ENCODE data around the gene TIMM10. TPM values are rescaled to one million over a fixed set of nuclear protein-coding genes. Genes with fewer than 3 reads are reported as not detected.
A peak's percentile ranks its signal among the peaks of the same experiment; 100 is the strongest.

Gene TIMM10
- total RNA-seq, 1 donor from 2014 or later, result 35.3 TPM

DNA sequence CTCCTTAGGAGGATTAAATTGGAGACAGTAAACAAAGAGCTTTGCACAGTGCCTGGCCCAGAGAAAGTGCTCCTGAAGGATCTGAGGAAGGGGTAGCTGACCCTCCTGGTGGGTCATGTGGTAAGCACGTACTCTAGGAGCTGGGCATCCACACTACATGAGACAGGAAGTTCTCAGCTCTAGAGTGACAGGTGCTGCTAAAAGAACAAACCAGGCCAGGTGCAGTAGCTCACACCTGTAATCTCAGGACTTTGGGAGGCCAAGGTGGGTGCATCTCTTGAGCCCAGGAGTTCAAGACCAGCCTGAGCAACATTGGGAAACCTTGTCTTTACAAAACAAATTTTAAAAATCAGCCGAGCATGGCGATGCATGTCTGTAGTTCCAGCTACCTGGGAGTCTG lies 28.2 kb downstream of the TIMM10 start:
- DNase-seq (no peak), ATAC-seq (no peak)
- no peaks in the 10 kb centered on the region for H3K27me3 ChIP-seq (ENCODE audit: low read depth)

DNA sequence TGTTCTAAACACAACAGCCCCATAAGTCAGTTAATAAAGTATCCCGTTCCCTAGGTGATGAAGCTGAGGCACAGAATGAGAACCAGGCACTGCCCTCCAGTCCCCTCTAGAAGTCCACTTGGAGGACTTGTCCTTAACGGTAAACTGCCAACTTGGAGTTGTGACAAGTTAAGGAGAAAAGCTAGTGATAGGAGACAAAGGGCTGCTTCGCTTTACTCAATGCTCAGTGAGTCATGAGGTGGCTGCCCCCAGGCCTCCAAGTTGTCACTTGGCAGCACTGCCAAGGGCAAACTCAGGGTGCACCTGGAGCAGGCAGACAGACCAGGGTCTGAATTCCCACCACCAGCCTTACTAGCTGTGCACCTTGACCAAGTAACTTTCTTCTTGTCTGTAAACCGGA lies 28.6 kb downstream of the TIMM10 start:
- H3K4me3 ChIP-seq, result no peak overlapping the region
- peaks cover 6% of the 10 kb centered on the region for H3K36me3 ChIP-seq
- H3K9me3 ChIP-seq, result no peaks in the 10 kb centered on the region
- TF ChIP-seq, protein P1, sequence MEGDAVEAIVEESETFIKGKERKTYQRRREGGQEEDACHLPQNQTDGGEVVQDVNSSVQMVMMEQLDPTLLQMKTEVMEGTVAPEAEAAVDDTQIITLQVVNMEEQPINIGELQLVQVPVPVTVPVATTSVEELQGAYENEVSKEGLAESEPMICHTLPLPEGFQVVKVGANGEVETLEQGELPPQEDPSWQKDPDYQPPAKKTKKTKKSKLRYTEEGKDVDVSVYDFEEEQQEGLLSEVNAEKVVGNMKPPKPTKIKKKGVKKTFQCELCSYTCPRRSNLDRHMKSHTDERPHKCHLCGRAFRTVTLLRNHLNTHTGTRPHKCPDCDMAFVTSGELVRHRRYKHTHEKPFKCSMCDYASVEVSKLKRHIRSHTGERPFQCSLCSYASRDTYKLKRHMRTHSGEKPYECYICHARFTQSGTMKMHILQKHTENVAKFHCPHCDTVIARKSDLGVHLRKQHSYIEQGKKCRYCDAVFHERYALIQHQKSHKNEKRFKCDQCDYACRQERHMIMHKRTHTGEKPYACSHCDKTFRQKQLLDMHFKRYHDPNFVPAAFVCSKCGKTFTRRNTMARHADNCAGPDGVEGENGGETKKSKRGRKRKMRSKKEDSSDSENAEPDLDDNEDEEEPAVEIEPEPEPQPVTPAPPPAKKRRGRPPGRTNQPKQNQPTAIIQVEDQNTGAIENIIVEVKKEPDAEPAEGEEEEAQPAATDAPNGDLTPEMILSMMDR (IDR thresholded peaks at IDR 0.05), result no peak
- intact Hi-C loops (cut with DNase I), result no loop called here
- no peak overlapping the region for H3K27ac ChIP-seq
- H3K4me1 ChIP-seq, result peaks cover 26% of the 10 kb centered on the region
- no peaks in the 10 kb centered on the region for H3K27me3 ChIP-seq (ENCODE audit: low read depth)
- ATAC-seq, result peak in 1 of 2 donors; percentile 1
- DNase-seq, result no peak

More for the DNA sequence above, 28.2 kb downstream of the TIMM10 start:
- H3K4me1 ChIP-seq, result peaks cover 26% of the 10 kb centered on the region
- TF ChIP-seq, protein P1 (IDR thresholded peaks at IDR 0.05), result no peak
- intact Hi-C loops (cut with DNase I), result no loop called here
- peaks cover 6% of the 10 kb centered on the region for H3K36me3 ChIP-seq
- H3K9me3 ChIP-seq, result no peaks in the 10 kb centered on the region
- H3K27ac ChIP-seq, result no peak overlapping the region
- H3K4me3 ChIP-seq, result no peak overlapping the region

DNA sequence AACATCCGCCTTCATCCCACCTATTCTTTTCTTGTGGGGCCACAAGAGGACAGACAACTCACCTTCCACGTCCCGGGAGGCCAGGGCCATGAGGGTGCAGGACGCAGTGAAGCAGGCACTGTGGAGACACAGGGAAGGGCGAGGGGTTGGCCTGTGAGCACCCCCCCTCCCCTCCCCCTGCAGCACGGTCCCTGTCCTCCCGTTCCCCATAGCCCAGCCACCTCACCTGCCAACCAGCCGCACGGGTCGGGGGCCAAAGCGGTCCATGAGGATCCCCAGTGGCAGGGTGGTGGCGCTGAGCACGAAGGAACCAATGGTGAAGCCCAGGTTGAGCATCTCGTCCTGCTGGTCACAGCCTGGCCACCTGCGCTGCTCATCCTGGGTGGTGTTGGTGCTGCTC lies 29.6 kb downstream of the TIMM10 start:
- Histone ChIP-seq H3K27me3 (ENCODE audit: low read depth) (no peaks in the 10 kb centered on the region), H3K27ac (peak overlapping the region; percentile 63), H3K9me3 (no peaks in the 10 kb centered on the region), H3K4me3 (no peak overlapping the region), H3K4me1 (peaks cover 26% of the 10 kb centered on the region), H3K36me3 (peaks cover 13% of the 10 kb centered on the region)
- ATAC-seq (no peak), DNase-seq (no peak)
- TF ChIP-seq, protein P1 (IDR thresholded peaks at IDR 0.05), result no peak
- intact Hi-C loops (cut with DNase I), result no loop called here

DNA sequence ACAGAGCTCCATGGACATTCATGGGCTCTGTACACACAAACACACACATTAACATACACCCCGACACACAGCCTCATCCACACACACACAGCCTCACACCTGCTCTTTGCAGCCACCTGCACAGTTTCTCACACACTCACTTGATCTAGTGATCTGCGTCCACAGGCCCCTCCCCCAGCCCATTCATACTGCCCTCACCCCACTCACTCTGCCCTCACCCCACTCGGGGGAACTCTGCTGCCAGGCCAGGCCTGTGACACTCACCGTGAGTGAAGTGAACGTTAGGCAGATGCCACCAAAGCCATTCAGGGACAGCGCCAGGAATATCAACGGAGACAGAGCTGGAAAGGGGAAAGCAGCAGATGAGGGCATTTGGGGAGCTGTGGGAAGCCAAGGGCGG lies 30.0 kb downstream of the TIMM10 start:
- H3K36me3 ChIP-seq, result peaks cover 13% of the 10 kb centered on the region
- no peak overlapping the region for H3K4me3 ChIP-seq
- peaks cover 26% of the 10 kb centered on the region for H3K4me1 ChIP-seq
- ATAC-seq (no peak), DNase-seq (no peak)
- intact Hi-C loops (cut with DNase I), result no loop called here
- H3K27me3 ChIP-seq (ENCODE audit: low read depth), result no peaks in the 10 kb centered on the region
- H3K27ac ChIP-seq, result peak overlapping the region; percentile 63
- H3K9me3 ChIP-seq, result no peaks in the 10 kb centered on the region
- TF ChIP-seq, protein P1 (IDR thresholded peaks at IDR 0.05), result no peak

DNA sequence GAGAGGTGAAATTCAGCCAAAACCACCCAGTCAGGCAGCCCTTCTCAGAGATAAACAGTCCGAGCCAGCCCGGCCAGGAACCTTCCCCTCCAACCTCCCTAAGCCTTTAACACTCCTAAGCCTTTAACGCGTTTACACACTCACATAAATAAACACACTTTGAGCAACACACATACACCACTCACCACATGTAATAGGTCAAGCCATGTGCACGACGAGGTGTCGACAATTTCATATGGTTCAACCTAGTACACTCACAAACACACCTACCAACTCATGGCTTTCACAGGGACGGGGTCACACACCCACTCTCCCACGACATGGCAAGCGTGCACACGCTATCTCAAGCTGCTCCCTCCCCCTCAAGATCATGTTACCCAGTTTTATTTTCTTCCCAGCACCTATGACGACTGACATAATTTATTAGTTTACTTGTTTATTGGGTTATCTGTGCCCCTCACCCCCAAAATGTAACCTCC lies 30.5 kb downstream of the TIMM10 start:
- Histone ChIP-seq H3K27me3 (ENCODE audit: low read depth) (no peaks in the 10 kb centered on the region), H3K36me3 (peaks cover 10% of the 10 kb centered on the region), H3K4me3 (peak overlapping the region; percentile 39), H3K27ac (peak overlapping the region; percentile 63), H3K4me1 (peaks cover 26% of the 10 kb centered on the region), H3K9me3 (no peaks in the 10 kb centered on the region)
- intact Hi-C loops (cut with DNase I), result no loop called here
- DNase-seq, result no peak
- peak in 1 of 2 donors; percentile 64 for ATAC-seq
- TF ChIP-seq, protein P1 (IDR thresholded peaks at IDR 0.05), result no peak
